Central memory CD8-positive, alpha-beta T cell (primary cell): ENCODE data around the gene GSS.

Source experiments
- ATAC-seq: fragments of 150-1000 bp; cut with Tn5 transposase; replicated peaks from 2 replicates; pipeline ENCODE4 v1.10.0; 2022; ENCODE audit warnings: mild to moderate bottlenecking, moderate FRiP score, moderate number of reproducible peaks; ENCODE audit not compliant: poor library complexity, severe bottlenecking; ENCODE audit errors: extremely low read depth
- DNase-seq, 2 donors: peaks; one replicate each; pipeline ENCODE4 v3.0.0; 2021; ENCODE audit warnings: low spot score in 2 of 2
- H3K27ac Mint-ChIP-seq: one replicate; pipeline ENCODE4 v1.8.0; 2022; ENCODE audit warnings: low read depth, mild to moderate bottlenecking, moderate library complexity, mixed read lengths
- H3K27me3 Mint-ChIP-seq: one replicate; pipeline ENCODE4 v1.8.0; 2022; ENCODE audit warnings: mixed read lengths
- H3K36me3 Mint-ChIP-seq: one replicate; pipeline ENCODE4 v1.8.0; 2022; ENCODE audit warnings: mild to moderate bottlenecking, moderate library complexity, mixed read lengths; ENCODE audit not compliant: insufficient read depth
- H3K4me1 Mint-ChIP-seq: one replicate; pipeline ENCODE4 v1.8.0; 2022; ENCODE audit warnings: mixed read lengths
- H3K4me3 Mint-ChIP-seq: one replicate; pipeline ENCODE4 v1.8.0; 2022; ENCODE audit warnings: mild to moderate bottlenecking, moderate library complexity, mixed read lengths
- H3K9me3 Mint-ChIP-seq: one replicate; pipeline ENCODE4 v1.8.0; 2022; ENCODE audit warnings: mixed read lengths

GSS gene

GRCh38 chr20:34998331-34998950 is 42.8 kb upstream of the GSS start:
- H3K27me3 Mint-ChIP-seq = no peaks in the 10 kb centered on the region
- DNase-seq (no peak), ATAC-seq (no peak)
- peaks cover 14% of the 10 kb centered on the region for H3K4me1 Mint-ChIP-seq
- peaks cover 10% of the 10 kb centered on the region for H3K36me3 Mint-ChIP-seq
- H3K9me3 Mint-ChIP-seq = no peaks in the 10 kb centered on the region
- H3K27ac Mint-ChIP-seq = peak overlapping the region; percentile 52
- H3K4me3 Mint-ChIP-seq = no peak overlapping the region

- peak overlapping the region; percentile 52 for H3K27ac Mint-ChIP-seq
- ATAC-seq (no peak), DNase-seq (no peak)
- no peaks in the 10 kb centered on the region for H3K27me3 Mint-ChIP-seq
- H3K36me3 Mint-ChIP-seq = peaks cover 10% of the 10 kb centered on the region
- H3K4me3 Mint-ChIP-seq = peak overlapping the region; percentile 14
- H3K4me1 Mint-ChIP-seq = peaks cover 14% of the 10 kb centered on the region
- H3K9me3 Mint-ChIP-seq = no peaks in the 10 kb centered on the region
Measured at GRCh38 chr20:34997774-34998173, 42.2 kb upstream of the GSS start.

GRCh38 chr20:34997131-34997561 is 41.5 kb upstream of the GSS start:
- ATAC-seq (no peak), DNase-seq (no peak)
- peak overlapping the region; percentile 52 for H3K27ac Mint-ChIP-seq
- H3K9me3 Mint-ChIP-seq = no peaks in the 10 kb centered on the region
- H3K4me1 Mint-ChIP-seq = peaks cover 14% of the 10 kb centered on the region
- H3K27me3 Mint-ChIP-seq = no peaks in the 10 kb centered on the region
- no peak overlapping the region for H3K4me3 Mint-ChIP-seq
- peaks cover 10% of the 10 kb centered on the region for H3K36me3 Mint-ChIP-seq

GRCh38 chr20:34996243-34997028 is 40.8 kb upstream of the GSS start:
- no peak for ATAC-seq

GRCh38 chr20:34995696-34996095 is 40.1 kb upstream of the GSS start:
- peaks cover 9% of the 10 kb centered on the region for H3K36me3 Mint-ChIP-seq
- no peak for ATAC-seq

More at GRCh38 chr20:34996243-34997028, 40.8 kb upstream of the GSS start:
- Mint-ChIP-seq H3K27ac (peak overlapping the region; percentile 52), H3K4me3 (no peak overlapping the region), H3K36me3 (peaks cover 10% of the 10 kb centered on the region), H3K9me3 (no peaks in the 10 kb centered on the region), H3K4me1 (peaks cover 14% of the 10 kb centered on the region), H3K27me3 (no peaks in the 10 kb centered on the region)
- DNase-seq = no peak

GRCh38 chr20:34995192-34995591 is 39.6 kb upstream of the GSS start:
- no peak overlapping the region for H3K4me3 Mint-ChIP-seq
- peaks cover 9% of the 10 kb centered on the region for H3K36me3 Mint-ChIP-seq

More at GRCh38 chr20:34995696-34996095, 40.1 kb upstream of the GSS start:
- Mint-ChIP-seq H3K27ac (peak overlapping the region; percentile 35), H3K4me1 (peaks cover 14% of the 10 kb centered on the region), H3K9me3 (no peaks in the 10 kb centered on the region), H3K4me3 (no peak overlapping the region), H3K27me3 (no peaks in the 10 kb centered on the region)
- no peak for DNase-seq

GRCh38 chr20:34994509-34995131 is 39.0 kb upstream of the GSS start:
- no peak for DNase-seq
- Mint-ChIP-seq H3K27ac (no peak overlapping the region), H3K4me1 (peaks cover 14% of the 10 kb centered on the region), H3K4me3 (no peak overlapping the region), H3K36me3 (peaks cover 9% of the 10 kb centered on the region), H3K9me3 (no peaks in the 10 kb centered on the region), H3K27me3 (no peaks in the 10 kb centered on the region)
- ATAC-seq = no peak

More at GRCh38 chr20:34995192-34995591, 39.6 kb upstream of the GSS start:
- Mint-ChIP-seq H3K4me1 (peaks cover 14% of the 10 kb centered on the region), H3K9me3 (no peaks in the 10 kb centered on the region), H3K27ac (no peak overlapping the region), H3K27me3 (no peaks in the 10 kb centered on the region)
- DNase-seq (no peak), ATAC-seq (no peak)

GRCh38 chr20:34993941-34994508 is 38.4 kb upstream of the GSS start:
- H3K27me3 Mint-ChIP-seq = no peaks in the 10 kb centered on the region

GRCh38 chr20:34992751-34993417 is 37.3 kb upstream of the GSS start:
- no peak for DNase-seq
- Mint-ChIP-seq H3K36me3 (peaks cover 5% of the 10 kb centered on the region), H3K4me1 (peaks cover 2% of the 10 kb centered on the region), H3K27me3 (no peaks in the 10 kb centered on the region), H3K4me3 (no peak overlapping the region), H3K9me3 (no peaks in the 10 kb centered on the region), H3K27ac (no peak overlapping the region)
- ATAC-seq = no peak

More at GRCh38 chr20:34993941-34994508, 38.4 kb upstream of the GSS start:
- Mint-ChIP-seq H3K4me3 (no peak overlapping the region), H3K4me1 (peaks cover 9% of the 10 kb centered on the region), H3K36me3 (peaks cover 7% of the 10 kb centered on the region), H3K27ac (no peak overlapping the region), H3K9me3 (no peaks in the 10 kb centered on the region)
- DNase-seq (no peak), ATAC-seq (no peak)

GRCh38 chr20:34990661-34991214 is 35.1 kb upstream of the GSS start:
- DNase-seq (no peak), ATAC-seq (no peak)
- Mint-ChIP-seq H3K27ac (peak overlapping the region; percentile 37), H3K4me3 (no peak overlapping the region), H3K4me1 (peaks cover 3% of the 10 kb centered on the region), H3K9me3 (no peaks in the 10 kb centered on the region), H3K36me3 (peaks cover 5% of the 10 kb centered on the region), H3K27me3 (no peaks in the 10 kb centered on the region)

GRCh38 chr20:34990231-34990630 is 34.6 kb upstream of the GSS start:
- no peak overlapping the region for H3K27ac Mint-ChIP-seq
- DNase-seq (no peak), ATAC-seq (no peak)
- H3K27me3 Mint-ChIP-seq = no peaks in the 10 kb centered on the region
- H3K4me1 Mint-ChIP-seq = peaks cover 4% of the 10 kb centered on the region
- H3K9me3 Mint-ChIP-seq = no peaks in the 10 kb centered on the region
- H3K4me3 Mint-ChIP-seq = no peak overlapping the region
- H3K36me3 Mint-ChIP-seq = peaks cover 5% of the 10 kb centered on the region

- Mint-ChIP-seq H3K4me3 (no peak overlapping the region), H3K4me1 (peaks cover 4% of the 10 kb centered on the region), H3K9me3 (no peaks in the 10 kb centered on the region), H3K27ac (no peak overlapping the region), H3K27me3 (no peaks in the 10 kb centered on the region), H3K36me3 (peaks cover 5% of the 10 kb centered on the region)
- DNase-seq = no peak
- no peak for ATAC-seq
Measured at GRCh38 chr20:34989670-34990069, 34.1 kb upstream of the GSS start.
